ENCODE data around the gene LRG1. TPM values are rescaled to one million over a fixed set of nuclear protein-coding genes. Genes with fewer than 3 reads are reported as not detected.

The LRG1 gene
- total and polyA plus RNA-seq, 2 of the 13 experiments (the other 11 are each of a cell fraction or from before 2014, with no cell fraction given), result 12.0 to 39.3 TPM

GRCh38 chr19:4576016-4576933 lies 36.4 kb upstream of the LRG1 start:
- DNase-seq (ENCODE audit: low spot score) (peak; percentile 61), FAIRE-seq (peak; percentile 34), ATAC-seq (peak; percentile 47)
- BruUV-seq (replicated peaks), result TSS peak; percentile 24
- Histone ChIP-seq H3K79me2 (ENCODE audit: insufficient read depth, low read length) (peaks cover 71% of the 10 kb centered on the region), H3K9ac (ENCODE audit: insufficient read depth, low read depth, low read length) (no peak overlapping the region), H3K9me3 (ENCODE audit: low read length) (no peaks in the 10 kb centered on the region), H2AFZ (ENCODE audit: low read length) (no peak overlapping the region), H4K20me1 (ENCODE audit: insufficient read depth, low read length) (peaks cover 54% of the 10 kb centered on the region), H3K4me3 (replicated peaks in 1 of 3; ENCODE audit: insufficient read depth in 1 of 3, low read depth in 2 of 3, low read length in 3 of 3) (no peak overlapping the region), H3K4me1 (ENCODE audit: insufficient read depth, low read length) (peaks cover 53% of the 10 kb centered on the region), H3K27me3 (ENCODE audit: control insufficient read depth in 1 of 2, insufficient read depth in 2 of 2, low read length in 2 of 2) (no peaks in the 10 kb centered on the region), H3K4me2 (ENCODE audit: low read depth, low read length) (peak overlapping the region; percentile 32; the same call in 1 of the 2 replicates), H3K36me3 (replicated peaks in 1 of 2; ENCODE audit: control insufficient read depth in 1 of 2, insufficient read depth in 2 of 2, low read length in 2 of 2) (peaks cover 3 to 13% of the 10 kb centered on the region in 2 experiments; a peak in 3 of 5 replicates), H3K27ac (ENCODE audit: extremely low read length, insufficient read depth, low read length) (peak overlapping the region; percentile 29)
- ChIA-PET CTCF (ENCODE audit: low intra/inter-chr PET ratio, low total read pairs) (interaction anchor here (1.4 to 4.0 kb wide), 4 partner anchors 47 to 59 kb away, joined by 3 to 25 read pairs (median 4); no protein-coding TSS in a partner anchor), POLR2A (interaction anchor here (0.5 to 1.6 kb wide), 5 partner anchors 36 to 373 kb away, joined by 3 to 7 read pairs (median 3); partner anchors contain the start of gene LRG1)
- intact Hi-C loops (cut with micrococcal nuclease; ENCODE audit: unreplicated experiment) (no loop called here), in situ Hi-C loops (cut with HindIII; ENCODE audit: extremely low pct_ligation_motif_present, low pct_unique_long_range_greater_than_20kb) (loop anchor here (5.0 kb wide), 1 partner anchor 61 kb away; the partner anchor contains the start of gene TNFAIP8L1)
- WGBS (ENCODE audit: low lambda C conversion rate), result 61% methylated on average over 17 of the region's 17 CpGs
- TF ChIP-seq KDM3A (CRISPR knock-in tag; IDR thresholded peaks at IDR 0.05; ENCODE audit: low read depth), result 0 out of 2 replicates have a peak, but pooled peaks have one; percentile 14
- TF ChIP-seq ZNF788 (CRISPR knock-in tag; IDR thresholded peaks at IDR 0.05; ENCODE audit: borderline replicate concordance), result peak; percentile 57; the same call in 1 of the 2 replicates
- 0 out of 2 replicates have a peak, but pooled peaks have one; percentile 42 for TF ChIP-seq TARDBP (CRISPR knock-in tag; IDR thresholded peaks at IDR 0.05)
- no peak for TF ChIP-seq ZFP82 (CRISPR knock-in tag; IDR thresholded peaks at IDR 0.05; ENCODE audit: borderline replicate concordance)
- TF ChIP-seq ZNF18 (CRISPR knock-in tag; IDR thresholded peaks at IDR 0.05; ENCODE audit: insufficient replicate concordance), result no peak
- peak; percentile 83 for TF ChIP-seq KDM5B (CRISPR knock-in tag; IDR thresholded peaks at IDR 0.05; ENCODE audit: borderline replicate concordance)
- TF ChIP-seq ZNF879 (CRISPR knock-in tag; IDR thresholded peaks at IDR 0.05), result no peak
- TF ChIP-seq ZNF317 (CRISPR knock-in tag; IDR thresholded peaks at IDR 0.05), result no peak
- no peak for TF ChIP-seq ZNF180 (CRISPR knock-in tag; IDR thresholded peaks at IDR 0.05; ENCODE audit: borderline replicate concordance, low read depth)
- no peak for TF ChIP-seq MXD4 (CRISPR knock-in tag; IDR thresholded peaks at IDR 0.05)
- peak; percentile 47; the same call in 1 of the 2 replicates for TF ChIP-seq SAFB2 (CRISPR knock-in tag; IDR thresholded peaks at IDR 0.05; ENCODE audit: borderline replicate concordance, low read depth)
- no peak for TF ChIP-seq SIN3B (IDR thresholded peaks at IDR 0.05; ENCODE audit: low read length)
- TF ChIP-seq ZFP91 (CRISPR knock-in tag; IDR thresholded peaks at IDR 0.05; ENCODE audit: borderline replicate concordance), result peak; percentile 37; the same call in 1 of the 2 replicates
- no peak for TF ChIP-seq ETV6 (CRISPR knock-in tag; conservative IDR thresholded peaks at IDR 0.05)
- TF ChIP-seq POGZ (CRISPR knock-in tag; IDR thresholded peaks at IDR 0.05), result no peak
- no peak for TF ChIP-seq ZNF841 (CRISPR knock-in tag; IDR thresholded peaks at IDR 0.05; ENCODE audit: borderline replicate concordance)
- TF ChIP-seq HMGXB4 (CRISPR knock-in tag; IDR thresholded peaks at IDR 0.05; ENCODE audit: borderline replicate concordance in 1 of 2, low read depth in 1 of 2), result peak in 1 of 2 experiments; percentile 75; a peak in 2 of 4 replicates
